ENCODE results near the gene SERPINB13. TPM values are rescaled to one million over a fixed set of nuclear protein-coding genes. Genes with fewer than 3 reads are reported as not detected.

Gene SERPINB13
- total and polyA plus RNA-seq, 10 donors, result 0.16 TPM; not detected in 9

GRCh38 chr18:63578357-63578958 is 8.7 kb upstream of the SERPINB13 start:
- WGBS, 5 donors, result 8 to 15% (median 12%) methylated on average over 5 of the region's 5 CpGs
- Histone ChIP-seq H3K4me1 (peaks cover 0 to 3% (median 0%) of the 10 kb centered on the region in 6 donors), H3K4me3 (no peak overlapping the region), H3K27ac (no peak overlapping the region), H3K9me3 (no peaks in the 10 kb centered on the region), H3K36me3 (no peaks in the 10 kb centered on the region), H3K27me3 (replicated peaks in 1 of 7) (peaks cover 0 to 4% (median 0%) of the 10 kb centered on the region in 7 donors)
- intact Hi-C loops (cut with DNase I; ENCODE audit: low total_unique reads), result loop anchor here (5.0 kb wide), 1 partner anchor 56 kb away; no protein-coding TSS in a partner anchor
- TF ChIP-seq POLR2A (IDR thresholded peaks at IDR 0.05) (no peak), POLR2AphosphoS5 (IDR thresholded peaks at IDR 0.05) (no peak)
- TF ChIP-seq, protein P1, sequence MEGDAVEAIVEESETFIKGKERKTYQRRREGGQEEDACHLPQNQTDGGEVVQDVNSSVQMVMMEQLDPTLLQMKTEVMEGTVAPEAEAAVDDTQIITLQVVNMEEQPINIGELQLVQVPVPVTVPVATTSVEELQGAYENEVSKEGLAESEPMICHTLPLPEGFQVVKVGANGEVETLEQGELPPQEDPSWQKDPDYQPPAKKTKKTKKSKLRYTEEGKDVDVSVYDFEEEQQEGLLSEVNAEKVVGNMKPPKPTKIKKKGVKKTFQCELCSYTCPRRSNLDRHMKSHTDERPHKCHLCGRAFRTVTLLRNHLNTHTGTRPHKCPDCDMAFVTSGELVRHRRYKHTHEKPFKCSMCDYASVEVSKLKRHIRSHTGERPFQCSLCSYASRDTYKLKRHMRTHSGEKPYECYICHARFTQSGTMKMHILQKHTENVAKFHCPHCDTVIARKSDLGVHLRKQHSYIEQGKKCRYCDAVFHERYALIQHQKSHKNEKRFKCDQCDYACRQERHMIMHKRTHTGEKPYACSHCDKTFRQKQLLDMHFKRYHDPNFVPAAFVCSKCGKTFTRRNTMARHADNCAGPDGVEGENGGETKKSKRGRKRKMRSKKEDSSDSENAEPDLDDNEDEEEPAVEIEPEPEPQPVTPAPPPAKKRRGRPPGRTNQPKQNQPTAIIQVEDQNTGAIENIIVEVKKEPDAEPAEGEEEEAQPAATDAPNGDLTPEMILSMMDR (IDR thresholded peaks at IDR 0.05 in 8 of 11, conservative IDR thresholded peaks at IDR 0.05 in 3 of 11), result peak in 9 of 11 experiments; percentile 18 to 69 (median 55)
- DNase-seq, result no peak

GRCh38 chr18:63579616-63580015 is 7.5 kb upstream of the SERPINB13 start:
- DNase-seq, result no peak
- Histone ChIP-seq H3K4me3 (no peak overlapping the region), H3K9me3 (no peaks in the 10 kb centered on the region), H3K27ac (peak overlapping the region in 3 of 8 donors; percentile 1 to 43 (median 32)), H3K36me3 (no peaks in the 10 kb centered on the region), H3K27me3 (replicated peaks in 1 of 7) (peaks cover 0 to 6% (median 0%) of the 10 kb centered on the region in 7 donors), H3K4me1 (peaks cover 0 to 3% (median 0%) of the 10 kb centered on the region in 6 donors)
- WGBS, 5 donors, result 11 to 57% (median 30%) methylated on average over 2 of the region's 2 CpGs
- intact Hi-C loops (cut with DNase I; ENCODE audit: low total_unique reads), result loop anchor here (5.0 kb wide), 1 partner anchor 57 kb away; no protein-coding TSS in a partner anchor
- no peak for TF ChIP-seq POLR2A (IDR thresholded peaks at IDR 0.05)
- TF ChIP-seq, protein P1 (IDR thresholded peaks at IDR 0.05 in 8 of 11, conservative IDR thresholded peaks at IDR 0.05 in 3 of 11), result no peak
- TF ChIP-seq POLR2AphosphoS5 (IDR thresholded peaks at IDR 0.05), result no peak

DNA sequence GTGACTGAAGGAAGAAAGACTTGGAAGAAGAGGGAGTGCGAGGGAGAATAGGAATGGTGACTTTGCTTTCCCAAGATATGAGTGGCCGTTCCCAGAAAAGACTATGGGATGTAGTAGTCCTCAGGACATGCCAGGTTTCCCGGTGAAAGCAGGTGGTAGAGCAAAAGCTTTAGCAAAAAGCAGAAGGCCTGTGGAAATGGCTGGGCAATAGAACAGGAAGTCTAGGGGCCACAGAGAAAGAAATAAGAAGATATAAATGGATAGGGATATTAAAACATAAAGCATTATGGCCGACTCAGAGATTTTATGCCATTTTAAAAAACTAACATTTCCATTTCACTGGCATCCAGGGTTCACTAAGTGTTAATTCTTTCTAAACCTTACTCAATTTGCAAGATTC is 1.2 kb upstream of the SERPINB13 start:
- Histone ChIP-seq H3K9me3 (no peaks in the 10 kb centered on the region), H3K27ac (no peak overlapping the region), H3K36me3 (no peaks in the 10 kb centered on the region), H3K4me3 (no peak overlapping the region), H3K4me1 (peaks cover 0 to 4% (median 0%) of the 10 kb centered on the region in 6 donors), H3K27me3 (replicated peaks in 1 of 7) (peaks cover 0 to 8% (median 0%) of the 10 kb centered on the region in 7 donors)
- 65 to 89% (median 78%) methylated on average over 4 of the region's 4 CpGs for WGBS, 5 donors
- TF ChIP-seq POLR2AphosphoS5 (IDR thresholded peaks at IDR 0.05) (no peak), POLR2A (IDR thresholded peaks at IDR 0.05) (no peak)
- TF ChIP-seq, protein P1 (IDR thresholded peaks at IDR 0.05 in 8 of 11, conservative IDR thresholded peaks at IDR 0.05 in 3 of 11), result no peak
- intact Hi-C loops (cut with DNase I; ENCODE audit: low total_unique reads), result no loop called here
- no peak for DNase-seq

- Histone ChIP-seq H3K36me3 (no peaks in the 10 kb centered on the region), H3K4me1 (peaks cover 0 to 4% (median 0%) of the 10 kb centered on the region in 6 donors), H3K27ac (no peak overlapping the region), H3K9me3 (no peaks in the 10 kb centered on the region), H3K27me3 (replicated peaks in 1 of 7) (peaks cover 0 to 8% (median 0%) of the 10 kb centered on the region in 7 donors), H3K4me3 (no peak overlapping the region)
- 84 to 91% (median 88%) methylated on average over 4 of the region's 4 CpGs for WGBS, 5 donors
- no peak for DNase-seq
- intact Hi-C loops (cut with DNase I; ENCODE audit: low total_unique reads), result no loop called here
- TF ChIP-seq, protein P1 (IDR thresholded peaks at IDR 0.05 in 8 of 11, conservative IDR thresholded peaks at IDR 0.05 in 3 of 11), result no peak
- TF ChIP-seq POLR2AphosphoS5 (IDR thresholded peaks at IDR 0.05), result no peak
Measured at GRCh38 chr18:63586431-63586830, 712 bp upstream of the SERPINB13 start.

Data from spleen (tissue), 11 donors.